HG02970 (cell line): ENCODE measurements around the gene SYTL3.
"Not testable (repeated sequence)": the region's sequence is repeated elsewhere in the genome, so short reads cannot be mapped to it uniquely, and the experiment has no call there.

ENCODE experiments used
- ATAC-seq: cut with Tn5 transposase; IDR thresholded peaks from one replicate; pipeline ENCODE4 v1.9.1; 2021; ENCODE audit warnings: mild to moderate bottlenecking, moderate library complexity, moderate number of reproducible peaks; ENCODE audit not compliant: unreplicated experiment, low FRiP score

SYTL3 gene

DNA sequence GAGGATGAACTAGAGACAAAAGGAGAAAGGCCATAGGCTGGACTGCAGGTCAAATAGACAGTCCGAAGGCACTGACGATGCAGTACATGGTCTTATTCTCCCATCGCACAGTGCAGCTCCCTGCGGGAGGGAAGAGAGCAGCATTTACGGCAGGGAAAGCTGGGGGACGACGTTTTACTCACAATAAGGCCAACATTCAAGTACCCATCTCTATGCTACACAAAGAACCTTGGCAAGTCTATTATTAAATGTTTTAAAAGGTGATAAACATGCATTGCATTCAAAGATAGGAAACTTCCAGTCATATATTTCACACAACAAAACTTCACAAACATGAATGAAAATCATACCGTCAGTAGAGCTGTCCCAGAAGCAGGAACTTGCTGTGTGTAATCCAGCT, 13.1 kb upstream of the SYTL3 start:
- ATAC-seq, result no peak

GRCh38 chr6:158638324-158638854, 11.5 kb upstream of the SYTL3 start:
- no peak for ATAC-seq

DNA sequence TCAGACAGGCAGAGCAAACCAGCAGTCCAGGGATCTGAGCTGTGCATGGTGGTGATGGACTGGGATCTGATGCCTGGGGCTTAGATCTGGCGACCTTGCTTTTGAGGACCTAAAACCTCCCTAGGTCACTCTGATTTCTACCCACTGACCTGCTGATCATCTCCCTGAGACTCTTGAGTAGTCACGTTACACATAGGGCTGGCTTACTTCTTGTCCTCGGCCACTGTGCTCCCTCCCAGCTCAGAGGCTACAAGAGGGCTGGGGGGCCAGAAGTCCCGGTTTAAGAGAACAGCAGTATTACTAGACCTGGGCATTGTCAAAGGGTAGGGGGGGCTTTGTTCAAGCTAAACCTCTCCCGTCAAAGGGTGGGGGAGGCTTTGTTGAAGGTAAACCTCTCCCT, 10.8 kb upstream of the SYTL3 start:
- ATAC-seq, result no peak

- ATAC-seq, result no peak
These were observed 9.3 kb upstream of the SYTL3 start for GRCh38 chr6:158640519-158640918.

- no peak for ATAC-seq
These were observed 7.7 kb upstream of the SYTL3 start for GRCh38 chr6:158642097-158642601.

DNA sequence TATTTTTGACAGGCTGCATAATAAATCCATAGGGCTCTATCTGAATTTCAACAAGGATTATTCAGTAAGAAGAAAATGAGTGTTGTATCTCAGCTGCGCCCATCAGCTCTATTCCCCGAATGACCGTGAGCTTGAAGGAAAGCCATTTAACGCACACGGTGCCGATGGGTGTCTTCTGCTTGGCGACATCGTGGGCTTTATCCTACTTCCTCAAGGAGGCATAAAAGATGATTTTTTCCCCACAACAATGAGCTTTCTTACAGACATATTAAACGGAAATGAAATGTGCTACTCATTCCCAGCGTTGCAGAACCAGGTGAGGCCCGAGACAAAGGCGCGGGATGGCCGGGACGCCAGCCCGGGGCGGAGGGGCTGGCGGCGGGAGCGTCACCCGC, 6.0 kb upstream of the SYTL3 start:
- no peak for ATAC-seq

DNA sequence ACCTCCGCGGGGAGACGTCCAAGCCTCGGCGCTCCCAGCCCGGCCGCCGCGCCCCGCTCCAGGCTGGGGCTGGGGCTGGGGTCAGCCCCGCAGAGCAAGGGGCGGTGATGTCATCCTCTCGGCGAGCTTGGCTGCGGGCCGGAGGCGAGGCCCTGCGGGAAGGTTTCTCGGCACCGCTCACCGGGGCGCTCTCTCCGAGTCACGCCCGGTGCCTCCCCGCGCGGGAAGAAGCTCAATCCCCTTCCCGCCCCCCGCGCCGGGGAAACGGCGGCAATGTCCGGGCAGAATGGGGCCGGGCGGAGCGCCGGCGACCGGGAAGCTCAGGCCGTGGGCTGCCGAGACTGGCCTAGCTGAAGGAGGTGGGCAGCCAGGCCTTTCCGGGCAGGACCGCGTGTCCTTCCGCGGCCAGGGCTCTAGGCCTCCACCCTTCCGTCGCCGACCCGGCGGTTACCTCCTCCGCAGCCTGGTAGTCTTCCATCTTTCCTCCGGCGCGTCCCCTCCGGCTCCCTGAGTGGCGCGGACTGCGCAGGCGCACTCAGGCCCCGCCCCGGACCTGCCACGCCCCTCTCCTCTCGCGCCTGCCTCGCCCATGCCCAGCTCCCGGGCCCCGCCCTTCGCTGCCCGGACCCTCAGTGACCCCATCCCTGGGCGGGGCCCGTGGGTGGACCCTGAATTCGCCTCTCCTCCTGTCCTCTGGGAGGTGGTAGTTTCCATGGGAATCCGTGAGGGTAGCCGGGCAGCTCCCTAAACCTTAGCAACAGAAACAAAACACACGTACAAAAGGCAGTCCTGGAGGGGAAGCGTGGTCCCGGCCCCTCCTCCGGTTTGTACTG, 5.4 kb upstream of the SYTL3 start, which contains the start of gene DYNLT1:
TSS of gene DYNLT1 (minus strand) at position 513 of the 833 bp plus-strand sequence. CDS start at position 478, 35 bp downstream.
- peak; percentile 71 for ATAC-seq

DNA sequence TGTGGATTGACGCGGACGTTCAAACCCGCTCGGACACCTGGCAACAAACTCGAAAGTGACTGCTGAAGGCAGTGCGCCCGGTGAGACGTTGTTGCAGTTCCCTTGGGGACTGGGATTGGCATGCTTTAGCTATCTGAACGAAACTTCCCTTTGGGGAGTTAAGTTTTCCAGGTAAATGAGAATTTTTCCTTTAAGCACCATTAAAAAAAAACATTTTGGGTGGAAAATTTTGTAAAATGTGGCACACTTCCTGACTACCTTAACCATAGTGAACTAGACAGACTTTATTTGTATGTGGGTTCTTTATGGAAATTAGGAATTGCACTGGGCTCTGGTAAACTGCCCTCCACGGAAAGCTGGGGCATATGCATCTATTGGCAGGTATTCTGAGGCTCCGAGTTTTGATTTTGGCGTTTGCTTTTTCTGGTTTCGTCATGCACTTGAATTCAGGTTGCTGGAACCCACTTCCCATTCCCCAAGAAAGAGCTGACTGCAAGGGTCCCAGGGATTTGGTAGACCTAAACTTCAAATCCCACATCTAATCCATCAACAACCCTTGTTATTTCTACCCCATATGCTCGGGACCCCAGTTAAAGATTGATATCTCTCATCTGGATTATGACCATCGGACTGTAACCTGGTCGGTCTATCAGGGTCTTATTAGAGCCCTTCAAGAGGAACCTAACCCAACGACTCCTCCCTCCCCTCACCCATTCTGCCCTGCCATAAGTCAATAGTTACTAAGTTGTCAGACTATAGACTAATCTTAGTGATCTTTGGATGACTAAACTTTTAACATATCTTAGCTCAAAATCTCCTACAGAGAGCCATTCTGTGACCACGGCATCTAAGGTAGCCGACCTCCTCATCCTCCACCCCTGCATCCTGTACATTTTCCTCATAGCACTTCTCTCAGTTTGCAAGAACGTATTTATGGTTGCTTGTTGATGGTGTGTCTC, 4.5 kb upstream of the SYTL3 start:
- ATAC-seq, result no peak

- ATAC-seq, result no peak
These were observed 3.6 kb upstream of the SYTL3 start for GRCh38 chr6:158646023-158646910.

DNA sequence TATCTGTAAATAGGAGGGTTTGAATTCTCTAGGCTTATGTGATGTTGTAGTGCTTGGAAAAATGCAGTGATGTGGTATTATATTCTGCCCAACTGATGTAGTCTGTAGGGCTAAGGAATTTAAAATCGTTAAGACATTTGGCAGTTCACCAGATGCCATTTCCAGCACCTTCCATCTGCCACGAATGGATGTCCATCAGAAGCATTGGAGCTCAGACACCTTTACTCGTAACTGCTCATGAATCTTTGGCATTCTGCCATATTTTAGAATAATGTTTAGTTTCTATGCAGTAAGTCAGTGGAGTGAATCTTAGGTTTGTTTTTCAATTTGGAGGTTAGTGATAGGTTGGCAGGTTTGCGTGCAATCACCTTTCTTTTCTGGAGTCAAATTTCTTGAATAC, 2.4 kb upstream of the SYTL3 start:
- ATAC-seq, result no peak

DNA sequence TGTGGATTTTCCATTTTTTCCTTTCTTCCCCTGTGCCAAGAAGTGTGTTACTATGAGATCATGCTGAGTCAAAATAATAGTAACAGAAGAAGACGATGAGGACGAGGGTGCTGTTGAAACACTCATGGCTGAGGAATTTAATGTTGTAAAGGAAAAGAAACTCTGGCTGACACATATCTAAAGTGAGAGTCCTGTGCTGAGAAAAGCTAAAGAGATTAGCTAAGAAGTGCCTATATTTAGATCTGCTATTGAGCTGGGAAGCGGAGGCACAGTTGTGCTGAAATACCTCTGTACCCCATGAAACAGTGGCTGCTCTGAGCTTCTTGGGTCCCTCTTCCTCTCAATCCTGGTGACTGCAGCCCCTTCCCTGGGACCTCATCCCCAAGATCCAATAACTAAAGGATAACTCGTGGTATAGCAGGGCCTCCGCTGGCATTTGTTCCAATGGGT, 1.1 kb upstream of the SYTL3 start:
- ATAC-seq, result no peak

GRCh38 chr6:158651981-158652737, 2.3 kb downstream of the SYTL3 start:
- not testable (repeated sequence) for ATAC-seq

DNA sequence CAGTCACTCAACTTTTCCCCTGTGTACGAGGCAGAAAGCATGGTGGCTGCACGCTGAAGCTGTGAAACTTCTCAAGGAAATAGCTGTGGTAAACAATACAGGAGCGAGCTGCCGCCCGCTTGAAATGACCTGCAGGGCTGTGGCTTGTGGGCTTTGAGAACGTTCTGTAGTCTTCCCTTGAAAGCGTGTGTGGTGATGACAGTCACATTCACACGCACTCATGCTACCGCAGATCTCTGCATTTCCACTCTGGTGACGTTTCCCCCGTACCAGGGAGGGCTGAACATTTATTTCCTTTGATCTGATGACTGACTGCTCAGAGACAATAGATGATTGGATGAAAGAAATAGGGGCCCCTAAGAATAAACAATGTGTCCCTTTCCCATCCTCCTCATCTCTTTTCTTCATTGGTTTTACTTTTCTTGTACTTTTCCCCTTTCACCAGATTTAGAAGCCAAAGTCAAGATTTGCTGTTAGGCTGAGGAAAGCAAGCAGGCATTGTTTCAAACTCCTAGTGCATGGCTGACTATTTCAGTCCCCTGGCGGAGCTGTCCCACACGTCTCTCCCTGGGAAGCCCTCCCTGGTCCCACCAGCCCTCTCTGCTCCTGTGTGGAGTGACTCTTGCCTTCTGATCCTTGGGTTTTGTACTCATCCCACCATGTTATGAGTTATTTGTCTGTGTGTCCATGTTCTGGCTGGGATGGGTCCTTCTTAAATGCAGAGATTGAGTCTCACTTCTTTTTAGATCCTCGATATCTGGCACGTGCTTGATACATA, 3.9 kb downstream of the SYTL3 start:
- no peak for ATAC-seq

- ATAC-seq, result no peak
These were observed 4.6 kb downstream of the SYTL3 start for GRCh38 chr6:158654498-158654897.

- no peak for ATAC-seq
These were observed 5.2 kb downstream of the SYTL3 start for GRCh38 chr6:158654960-158655489.

DNA sequence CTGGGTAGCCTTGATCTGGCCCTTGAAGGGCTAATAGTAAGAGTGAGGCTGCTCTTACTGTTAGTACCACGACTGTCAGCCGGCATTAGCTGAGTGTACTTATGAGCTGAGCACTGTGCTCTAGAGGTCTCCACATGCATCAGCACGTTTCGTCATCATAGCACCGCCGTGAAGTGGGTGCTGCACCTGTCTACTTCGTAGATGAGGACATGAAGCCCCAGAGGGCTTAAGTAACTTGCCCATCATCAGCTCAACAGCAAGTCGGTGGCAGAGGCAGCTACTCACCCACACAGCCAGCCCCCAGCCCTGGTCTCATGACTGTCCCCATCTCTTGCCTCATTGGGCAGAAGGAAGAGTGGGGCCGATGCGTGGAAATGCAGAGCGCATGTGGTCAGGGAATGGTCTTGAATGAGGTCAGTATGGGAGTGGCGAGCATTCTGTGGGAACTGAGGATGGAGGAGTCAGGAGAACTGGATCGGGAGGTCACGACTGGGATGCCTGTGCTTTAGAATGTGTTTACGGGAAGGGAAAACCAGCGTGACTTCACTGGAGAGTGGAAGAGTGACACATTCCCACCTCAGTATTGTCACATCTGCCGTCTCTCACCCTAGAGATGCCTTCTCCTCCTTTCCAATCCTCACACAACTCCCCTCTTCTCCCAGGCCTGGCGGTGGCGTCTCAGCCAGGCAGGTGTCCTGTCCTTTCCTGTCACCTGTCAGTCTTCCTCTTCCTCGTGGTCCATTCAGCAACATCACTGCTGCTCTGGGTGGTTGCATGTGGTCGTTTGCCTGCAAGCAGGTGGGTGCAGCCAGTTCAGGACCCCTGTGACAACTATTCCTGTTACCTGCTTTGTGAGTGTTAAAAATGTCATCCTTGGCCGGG, 6.0 kb downstream of the SYTL3 start:
- no peak for ATAC-seq

DNA sequence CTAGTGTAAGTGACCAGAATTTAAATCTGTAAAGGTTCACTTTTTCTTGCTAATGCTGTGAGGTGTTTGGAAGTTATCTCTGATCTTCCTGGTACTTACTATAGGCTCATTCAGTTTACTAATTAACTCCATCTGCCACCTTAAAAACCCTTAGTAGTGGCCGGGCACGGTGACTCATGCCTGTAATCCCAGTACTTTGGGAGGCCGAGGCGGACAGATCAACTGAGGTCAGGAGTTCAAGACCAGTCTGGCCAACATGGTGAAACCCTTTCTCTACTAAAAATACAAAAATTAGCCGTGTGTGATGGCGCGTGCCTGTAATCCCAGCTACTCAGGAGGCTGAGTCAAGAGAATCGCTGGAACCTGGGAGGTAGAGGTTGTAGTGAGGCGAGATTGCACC, 7.1 kb downstream of the SYTL3 start:
- not testable (repeated sequence) for ATAC-seq
